NT2/D1 (cell line): Measurements from ENCODE around the gene RGMA.

Experiments used
- DNase-seq: peaks from one replicate; pipeline ENCODE4 v3.0.0-alpha.2; 2011; ENCODE audit warnings: low read depth, low spot score
- H3K27me3 ChIP-seq: 2 replicates; pipeline ENCODE4 v1.6.0; 2011; ENCODE audit warnings: mild to moderate bottlenecking; ENCODE audit not compliant: insufficient read length, insufficient read depth
- H3K36me3 ChIP-seq: 2 replicates; pipeline ENCODE4 v1.6.1; 2011; ENCODE audit warnings: mild to moderate bottlenecking, low read length, mixed read lengths; ENCODE audit not compliant: insufficient read depth, insufficient read length
- H3K4me1 ChIP-seq: 2 replicates; pipeline ENCODE4 v1.5.1; 2011; ENCODE audit not compliant: insufficient read depth, insufficient read length
- H3K4me3 ChIP-seq: 2 replicates; pipeline ENCODE4 v1.5.1; 2011; ENCODE audit warnings: low read depth; ENCODE audit not compliant: insufficient read length
- H3K9ac ChIP-seq: 2 replicates; pipeline ENCODE4 v1.6.0; 2011; ENCODE audit warnings: low read depth; ENCODE audit not compliant: insufficient read length
- H3K9me3 ChIP-seq: 2 replicates; pipeline ENCODE4 v1.5.1; 2011; ENCODE audit warnings: mild to moderate bottlenecking, low read length; ENCODE audit not compliant: insufficient read depth
- SUZ12 ChIP-seq: IDR thresholded peaks from 2 replicates; pipeline ENCODE4 v1.6.1; 2011; ENCODE audit not compliant: insufficient read length, insufficient read depth; ENCODE audit errors: extremely low read depth
- YY1 ChIP-seq: IDR thresholded peaks from 2 replicates; pipeline ENCODE4 v1.6.1; 2011; ENCODE audit not compliant: insufficient read length, insufficient read depth
- ZNF274 ChIP-seq: IDR thresholded peaks from 2 replicates; pipeline ENCODE4 v1.6.1; 2011; ENCODE audit warnings: mild to moderate bottlenecking, low read depth, low read length

The RGMA gene

DNA sequence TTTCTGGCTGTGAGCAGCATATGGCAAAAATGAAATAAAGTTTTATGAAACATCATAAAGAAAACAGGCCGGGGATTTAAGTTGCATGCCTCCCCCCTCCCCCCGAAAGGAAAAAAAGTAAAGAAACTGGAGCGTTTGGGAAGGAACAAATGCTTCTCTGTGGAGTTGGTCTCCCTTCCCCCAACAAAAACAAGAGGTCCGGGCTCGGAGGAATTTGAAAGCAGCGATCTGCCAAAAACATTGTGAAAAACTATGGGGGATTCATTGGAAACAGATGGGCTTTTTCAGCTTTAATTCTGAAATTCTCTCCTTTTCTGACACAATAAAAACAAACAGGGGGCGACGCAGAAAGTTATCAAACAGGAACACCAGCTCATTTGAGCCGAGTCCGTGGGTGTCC is 17.0 kb downstream of the RGMA start:
- Histone ChIP-seq H3K9ac (peak overlapping the region; percentile 97), H3K36me3 (peaks cover 13% of the 10 kb centered on the region), H3K9me3 (no peaks in the 10 kb centered on the region), H3K27me3 (peaks cover 23% of the 10 kb centered on the region), H3K4me1 (peaks cover 19% of the 10 kb centered on the region), H3K4me3 (peak overlapping the region; percentile 84)
- TF ChIP-seq SUZ12, result no peak
- TF ChIP-seq ZNF274, result no peak
- no peak for TF ChIP-seq YY1
- DNase-seq, result no peak

DNA sequence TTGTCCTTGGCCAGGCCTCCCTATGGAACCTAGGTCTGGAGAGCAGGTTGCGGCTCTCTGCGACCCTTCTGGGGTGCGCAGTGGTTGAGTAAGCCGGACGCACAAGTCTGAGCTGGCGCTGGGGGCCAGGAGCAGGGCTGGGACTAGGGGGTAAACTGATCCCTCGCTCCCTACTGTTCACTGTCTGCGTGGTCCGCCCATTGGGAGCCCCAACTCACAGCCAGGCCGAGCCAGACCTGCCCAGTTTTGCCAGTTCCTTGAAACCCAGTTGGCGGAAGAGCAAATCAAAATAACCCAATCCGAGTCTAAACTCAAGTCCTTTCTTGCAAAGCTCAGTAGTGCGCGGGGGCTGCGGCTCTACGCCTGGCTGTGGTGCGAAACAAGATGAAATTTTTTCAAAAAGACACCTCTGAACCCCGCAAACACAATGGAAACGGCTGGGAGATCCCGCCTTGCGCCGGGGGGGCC is 17.5 kb downstream of the RGMA start:
- H3K36me3 ChIP-seq, result peaks cover 13% of the 10 kb centered on the region
- H3K27me3 ChIP-seq, result peaks cover 19% of the 10 kb centered on the region
- no peak for DNase-seq
- H3K4me3 ChIP-seq, result peak overlapping the region; percentile 84
- peaks cover 19% of the 10 kb centered on the region for H3K4me1 ChIP-seq
- TF ChIP-seq YY1 (no peak), SUZ12 (no peak), ZNF274 (no peak)
- no peaks in the 10 kb centered on the region for H3K9me3 ChIP-seq
- peak overlapping the region; percentile 97 for H3K9ac ChIP-seq

DNA sequence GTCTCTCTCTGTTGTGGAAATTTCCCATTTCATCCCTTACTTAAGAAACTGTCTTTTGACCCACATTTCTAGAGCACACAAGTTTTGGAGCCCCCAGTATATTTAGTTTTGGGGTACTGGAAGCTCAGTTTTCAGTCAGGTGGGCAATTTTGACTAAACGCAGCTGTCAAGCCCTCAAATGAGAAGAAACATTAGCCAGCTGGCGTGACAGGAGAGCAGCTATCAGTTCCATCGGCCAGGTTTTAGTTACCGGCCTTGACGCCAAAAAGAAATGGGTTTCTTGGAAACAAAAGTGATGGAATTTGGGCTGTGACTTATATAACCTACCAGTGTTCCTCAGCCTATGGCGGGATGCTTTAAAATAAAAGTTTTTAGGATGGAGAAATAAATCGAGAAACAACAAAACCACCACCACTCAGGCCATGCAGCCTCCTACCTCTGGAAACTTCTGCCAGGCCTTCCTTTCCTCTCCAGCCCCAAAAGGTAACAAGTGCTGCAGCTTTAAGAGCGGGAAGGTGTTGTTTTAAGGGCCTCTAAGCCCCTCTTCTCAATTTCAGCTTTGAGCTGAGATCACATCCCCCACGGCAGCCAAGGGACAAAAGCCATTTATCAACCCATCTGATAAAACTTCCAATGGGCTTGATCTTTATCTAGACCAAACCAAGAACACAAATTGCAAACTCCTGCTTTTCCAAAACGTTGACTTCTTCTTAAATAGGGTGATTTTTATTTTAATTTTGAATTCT is 18.3 kb downstream of the RGMA start:
- H3K9ac ChIP-seq, result peak overlapping the region; percentile 97
- H3K9me3 ChIP-seq, result no peaks in the 10 kb centered on the region
- H3K36me3 ChIP-seq, result peaks cover 18% of the 10 kb centered on the region
- DNase-seq, result no peak
- H3K4me3 ChIP-seq, result peak overlapping the region; percentile 84
- peaks cover 19% of the 10 kb centered on the region for H3K27me3 ChIP-seq
- peaks cover 19% of the 10 kb centered on the region for H3K4me1 ChIP-seq
- TF ChIP-seq YY1 (no peak), SUZ12 (no peak), ZNF274 (no peak)

DNA sequence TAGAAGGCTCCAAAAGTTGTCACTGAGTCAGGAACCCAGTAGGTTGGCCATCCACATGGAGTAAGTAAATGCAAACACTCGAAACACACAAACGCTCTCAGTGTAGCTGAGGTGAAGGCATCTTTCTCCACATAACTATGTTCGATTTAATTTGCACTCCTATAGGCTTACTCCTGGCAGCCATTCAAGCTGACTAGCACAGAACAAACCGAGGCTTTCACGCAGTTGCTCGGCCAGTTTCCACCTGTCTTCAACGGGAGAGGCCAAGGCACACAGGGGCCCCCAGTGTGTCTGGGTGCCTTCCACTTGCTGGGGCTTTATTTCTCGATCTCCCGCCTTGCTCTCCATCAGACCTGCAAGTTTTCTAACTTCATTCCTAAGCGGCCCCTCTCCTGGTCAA is 18.9 kb downstream of the RGMA start:
- Histone ChIP-seq H3K4me3 (no peak overlapping the region), H3K4me1 (peaks cover 19% of the 10 kb centered on the region), H3K27me3 (peaks cover 19% of the 10 kb centered on the region), H3K9me3 (no peaks in the 10 kb centered on the region), H3K36me3 (peaks cover 24% of the 10 kb centered on the region), H3K9ac (peak overlapping the region; percentile 51)
- no peak for DNase-seq
- TF ChIP-seq ZNF274, result no peak
- no peak for TF ChIP-seq SUZ12
- TF ChIP-seq YY1, result no peak

DNA sequence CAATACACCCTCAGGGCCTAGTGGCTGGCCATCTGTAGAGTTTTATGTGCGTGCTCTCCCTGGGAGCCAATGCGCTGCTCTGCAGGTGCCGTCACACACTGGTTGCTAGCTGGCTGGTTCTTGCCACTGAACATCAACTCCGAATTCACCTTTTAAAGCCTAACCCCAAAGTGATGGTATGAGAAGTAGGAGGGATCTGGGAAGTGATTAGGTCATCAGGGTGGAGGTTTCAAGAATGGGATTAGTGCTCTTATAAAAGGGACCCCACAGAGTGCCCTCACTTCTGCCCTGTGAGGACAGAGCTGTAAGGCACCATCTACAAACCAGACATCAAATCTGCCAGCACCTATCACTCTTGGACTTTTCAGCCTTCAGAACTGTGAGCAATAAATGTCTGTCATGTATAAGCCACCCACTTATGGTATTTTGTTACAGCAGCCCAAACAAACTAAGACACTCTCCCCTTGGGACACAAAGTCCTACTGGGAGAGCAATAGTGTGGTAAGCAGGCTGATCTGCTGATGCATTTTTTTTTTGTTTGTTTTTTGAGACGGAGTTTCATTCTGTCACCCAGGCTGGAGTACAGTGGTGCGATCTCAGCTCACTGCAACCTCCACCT is 20.3 kb downstream of the RGMA start:
- peaks cover 5% of the 10 kb centered on the region for H3K27me3 ChIP-seq
- peaks cover 26% of the 10 kb centered on the region for H3K4me1 ChIP-seq
- TF ChIP-seq ZNF274, result no peak
- no peak for TF ChIP-seq SUZ12
- TF ChIP-seq YY1, result no peak
- no peaks in the 10 kb centered on the region for H3K9me3 ChIP-seq
- peaks cover 38% of the 10 kb centered on the region for H3K36me3 ChIP-seq
- H3K9ac ChIP-seq, result no peak overlapping the region
- H3K4me3 ChIP-seq, result no peak overlapping the region
- no peak for DNase-seq

DNA sequence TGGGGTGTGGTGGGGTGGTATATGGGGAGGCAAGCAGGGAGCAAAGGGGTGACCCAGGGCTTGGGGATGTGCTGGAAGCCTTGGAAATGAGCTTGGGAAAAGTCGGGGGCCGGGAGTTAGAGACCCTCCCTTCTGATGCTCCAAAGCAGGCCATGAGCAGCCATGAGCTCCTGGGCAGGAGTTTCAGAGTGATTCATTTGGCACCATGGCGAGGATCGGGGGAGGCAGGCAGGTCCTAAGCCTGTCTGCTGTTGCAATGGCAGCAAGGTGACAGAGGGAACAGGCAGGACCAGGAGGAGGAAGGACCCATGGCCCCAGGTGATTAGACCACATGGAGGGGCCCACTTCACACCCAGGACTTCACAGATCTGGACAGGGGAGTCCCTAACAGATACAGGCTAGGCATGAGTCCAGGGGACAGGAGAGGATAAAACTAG is 21.3 kb downstream of the RGMA start:
- Histone ChIP-seq H3K36me3 (peaks cover 40% of the 10 kb centered on the region), H3K4me3 (no peak overlapping the region), H3K4me1 (peaks cover 28% of the 10 kb centered on the region), H3K9me3 (no peaks in the 10 kb centered on the region), H3K27me3 (no peaks in the 10 kb centered on the region), H3K9ac (no peak overlapping the region)
- TF ChIP-seq YY1 (no peak), SUZ12 (no peak), ZNF274 (no peak)
- DNase-seq, result no peak
